ENCODE measurements around the gene PLCL2. TPM values are rescaled to one million over a fixed set of nuclear protein-coding genes. Genes with fewer than 3 reads are reported as not detected.

Gene PLCL2
- total and polyA plus RNA-seq, 7 donors: 4.2 to 32.7 (median 21.9) TPM

GRCh38 chr3:16993227-16993626, 108.5 kb downstream of the PLCL2 start:
- no peaks in the 10 kb centered on the region for H3K9me3 ChIP-seq
- intact Hi-C loops (cut with DNase I): no loop called here
- ATAC-seq (peak; percentile 30 to 82 (median 71)), DNase-seq (no peak)
- TF ChIP-seq CTCF (IDR thresholded peaks at IDR 0.05): no peak
- 96 to 97% (median 97%) methylated on average over 1 of the region's 1 CpG for WGBS, 3 donors
- no peaks in the 10 kb centered on the region for H3K36me3 ChIP-seq (ENCODE audit: insufficient read depth in 1 of 2, low read depth in 1 of 2)
- H3K27ac ChIP-seq: no peak overlapping the region
- H3K4me3 ChIP-seq: no peak overlapping the region
- no peaks in the 10 kb centered on the region for H3K27me3 ChIP-seq (ENCODE audit: insufficient read depth in 3 of 3, low read length in 2 of 3)
- H3K4me1 ChIP-seq: peaks cover 59% of the 10 kb centered on the region

- Histone ChIP-seq H3K9me3 (no peaks in the 10 kb centered on the region), H3K4me1 (peaks cover 65% of the 10 kb centered on the region), H3K27ac (no peak overlapping the region), H3K27me3 (ENCODE audit: insufficient read depth in 3 of 3, low read length in 2 of 3) (no peaks in the 10 kb centered on the region), H3K4me3 (no peak overlapping the region), H3K36me3 (ENCODE audit: insufficient read depth in 1 of 2, low read depth in 1 of 2) (no peaks in the 10 kb centered on the region)
- WGBS, 3 donors: 27 to 65% (median 28%) methylated on average over 4 of the region's 4 CpGs
- TF ChIP-seq CTCF (IDR thresholded peaks at IDR 0.05): no peak
- DNase-seq: no peak
- intact Hi-C loops (cut with DNase I): no loop called here
- ATAC-seq: peak in 2 of 4 donors; percentile 51 to 60
These were observed 110.2 kb downstream of the PLCL2 start for GRCh38 chr3:16994854-16995525.

GRCh38 chr3:16995601-16996000, 110.8 kb downstream of the PLCL2 start:
- H3K4me3 ChIP-seq: no peak overlapping the region
- no peaks in the 10 kb centered on the region for H3K36me3 ChIP-seq (ENCODE audit: insufficient read depth in 1 of 2, low read depth in 1 of 2)
- no peak for ATAC-seq
- peaks cover 62% of the 10 kb centered on the region for H3K4me1 ChIP-seq
- DNase-seq: no peak
- TF ChIP-seq CTCF (IDR thresholded peaks at IDR 0.05): no peak
- 67 to 85% (median 69%) methylated on average over 3 of the region's 3 CpGs for WGBS, 3 donors
- intact Hi-C loops (cut with DNase I): no loop called here
- H3K27ac ChIP-seq: peak overlapping the region; percentile 37
- H3K27me3 ChIP-seq (ENCODE audit: insufficient read depth in 3 of 3, low read length in 2 of 3): no peaks in the 10 kb centered on the region
- H3K9me3 ChIP-seq: no peaks in the 10 kb centered on the region

GRCh38 chr3:16998236-16998923, 113.6 kb downstream of the PLCL2 start:
- no peak for DNase-seq
- peaks cover 10% of the 10 kb centered on the region for H3K9me3 ChIP-seq
- H3K4me1 ChIP-seq: peaks cover 48% of the 10 kb centered on the region
- WGBS, 3 donors: 70 to 76% (median 72%) methylated on average over 3 of the region's 3 CpGs
- H3K4me3 ChIP-seq: no peak overlapping the region
- intact Hi-C loops (cut with DNase I): no loop called here
- H3K27me3 ChIP-seq (ENCODE audit: insufficient read depth in 3 of 3, low read length in 2 of 3): no peaks in the 10 kb centered on the region
- ATAC-seq: no peak
- H3K36me3 ChIP-seq (ENCODE audit: insufficient read depth in 1 of 2, low read depth in 1 of 2): no peaks in the 10 kb centered on the region
- H3K27ac ChIP-seq: peak overlapping the region; percentile 10
- no peak for TF ChIP-seq CTCF (IDR thresholded peaks at IDR 0.05)
